ENCODE measurements around the gene SPAG6.
"Not testable (repeated sequence)": the region's sequence is repeated elsewhere in the genome, so short reads cannot be mapped to it uniquely, and the experiment has no call there.

The SPAG6 gene

GRCh38 chr10:22367471-22367870 is 22.2 kb downstream of the SPAG6 start:
- H3K27me3 Mint-ChIP-seq = no peaks in the 10 kb centered on the region
- ATAC-seq (peak; percentile 58), DNase-seq (no peak)
- no peak overlapping the region for H3K4me3 Mint-ChIP-seq
- H3K9me3 Mint-ChIP-seq = no peaks in the 10 kb centered on the region
- no peaks in the 10 kb centered on the region for H3K36me3 Mint-ChIP-seq (ENCODE audit: low read depth)
- H3K4me1 Mint-ChIP-seq = peaks cover 56% of the 10 kb centered on the region
- peak overlapping the region; percentile 13 for H3K27ac Mint-ChIP-seq

- Mint-ChIP-seq H3K27me3 (no peaks in the 10 kb centered on the region), H3K9me3 (no peaks in the 10 kb centered on the region), H3K4me3 (no peak overlapping the region), H3K36me3 (ENCODE audit: low read depth) (no peaks in the 10 kb centered on the region), H3K27ac (no peak overlapping the region), H3K4me1 (peaks cover 55% of the 10 kb centered on the region)
- DNase-seq = no peak
- no peak for ATAC-seq
Measured at GRCh38 chr10:22368402-22368801, 23.1 kb downstream of the SPAG6 start.

- DNase-seq (no peak), ATAC-seq (no peak)
- H3K4me1 Mint-ChIP-seq = peaks cover 51% of the 10 kb centered on the region
- no peaks in the 10 kb centered on the region for H3K27me3 Mint-ChIP-seq
- H3K27ac Mint-ChIP-seq = no peak overlapping the region
- no peak overlapping the region for H3K4me3 Mint-ChIP-seq
- no peaks in the 10 kb centered on the region for H3K9me3 Mint-ChIP-seq
- H3K36me3 Mint-ChIP-seq (ENCODE audit: low read depth) = no peaks in the 10 kb centered on the region
Measured at GRCh38 chr10:22368981-22369380, 23.7 kb downstream of the SPAG6 start.

GRCh38 chr10:22369434-22370072 is 24.3 kb downstream of the SPAG6 start:
- Mint-ChIP-seq H3K27me3 (no peaks in the 10 kb centered on the region), H3K4me1 (peaks cover 50% of the 10 kb centered on the region), H3K27ac (no peak overlapping the region), H3K9me3 (no peaks in the 10 kb centered on the region), H3K36me3 (ENCODE audit: low read depth) (no peaks in the 10 kb centered on the region), H3K4me3 (no peak overlapping the region)
- ATAC-seq = peak; percentile 66
- DNase-seq = no peak

- no peak overlapping the region for H3K4me3 Mint-ChIP-seq
- H3K27me3 Mint-ChIP-seq = peaks cover 5% of the 10 kb centered on the region
- H3K4me1 Mint-ChIP-seq = peaks cover 47% of the 10 kb centered on the region
- no peaks in the 10 kb centered on the region for H3K36me3 Mint-ChIP-seq (ENCODE audit: low read depth)
- no peak for ATAC-seq
- no peak overlapping the region for H3K27ac Mint-ChIP-seq
- H3K9me3 Mint-ChIP-seq = no peaks in the 10 kb centered on the region
- no peak for DNase-seq
Measured at GRCh38 chr10:22370320-22370719, 25.0 kb downstream of the SPAG6 start.

GRCh38 chr10:22372298-22372697 is 27.0 kb downstream of the SPAG6 start:
- no peak for DNase-seq
- Mint-ChIP-seq H3K27me3 (peaks cover 5% of the 10 kb centered on the region), H3K27ac (no peak overlapping the region), H3K4me1 (peaks cover 30% of the 10 kb centered on the region), H3K4me3 (no peak overlapping the region), H3K9me3 (no peaks in the 10 kb centered on the region), H3K36me3 (ENCODE audit: low read depth) (no peaks in the 10 kb centered on the region)
- no peak for ATAC-seq

GRCh38 chr10:22372917-22373316 is 27.6 kb downstream of the SPAG6 start:
- Mint-ChIP-seq H3K4me3 (no peak overlapping the region), H3K4me1 (peaks cover 24% of the 10 kb centered on the region), H3K27me3 (peaks cover 5% of the 10 kb centered on the region), H3K9me3 (no peaks in the 10 kb centered on the region), H3K36me3 (ENCODE audit: low read depth) (no peaks in the 10 kb centered on the region), H3K27ac (no peak overlapping the region)
- DNase-seq = no peak
- no peak for ATAC-seq

GRCh38 chr10:22374489-22375126 is 29.3 kb downstream of the SPAG6 start:
- DNase-seq (no peak), ATAC-seq (no peak)
- H3K4me3 Mint-ChIP-seq = no peak overlapping the region
- no peaks in the 10 kb centered on the region for H3K9me3 Mint-ChIP-seq
- peaks cover 5% of the 10 kb centered on the region for H3K27me3 Mint-ChIP-seq
- H3K4me1 Mint-ChIP-seq = peaks cover 26% of the 10 kb centered on the region
- no peaks in the 10 kb centered on the region for H3K36me3 Mint-ChIP-seq (ENCODE audit: low read depth)
- no peak overlapping the region for H3K27ac Mint-ChIP-seq

- H3K27me3 Mint-ChIP-seq = peaks cover 5% of the 10 kb centered on the region
- H3K27ac Mint-ChIP-seq = peak overlapping the region; percentile 63
- peaks cover 23% of the 10 kb centered on the region for H3K4me1 Mint-ChIP-seq
- DNase-seq = peak; percentile 58
- peak; percentile 99 for ATAC-seq
- H3K4me3 Mint-ChIP-seq = peak overlapping the region; percentile 19
- no peaks in the 10 kb centered on the region for H3K9me3 Mint-ChIP-seq
- no peaks in the 10 kb centered on the region for H3K36me3 Mint-ChIP-seq (ENCODE audit: low read depth)
Measured at GRCh38 chr10:22379059-22379458, 33.8 kb downstream of the SPAG6 start.

- no peak overlapping the region for H3K4me3 Mint-ChIP-seq
- no peaks in the 10 kb centered on the region for H3K36me3 Mint-ChIP-seq (ENCODE audit: low read depth)
- H3K27ac Mint-ChIP-seq = no peak overlapping the region
- H3K9me3 Mint-ChIP-seq = no peaks in the 10 kb centered on the region
- H3K27me3 Mint-ChIP-seq = no peaks in the 10 kb centered on the region
- ATAC-seq = no peak
- H3K4me1 Mint-ChIP-seq = peaks cover 19% of the 10 kb centered on the region
- no peak for DNase-seq
Measured at GRCh38 chr10:22381262-22381661, 36.0 kb downstream of the SPAG6 start.

- Mint-ChIP-seq H3K4me1 (peaks cover 2% of the 10 kb centered on the region), H3K9me3 (no peaks in the 10 kb centered on the region), H3K27me3 (no peaks in the 10 kb centered on the region), H3K4me3 (no peak overlapping the region), H3K27ac (no peak overlapping the region), H3K36me3 (ENCODE audit: low read depth) (no peaks in the 10 kb centered on the region)
- DNase-seq (no peak), ATAC-seq (no peak)
Measured at GRCh38 chr10:22386503-22386902, 41.2 kb downstream of the SPAG6 start.

GRCh38 chr10:22389856-22390589 is 44.7 kb downstream of the SPAG6 start:
- H3K9me3 Mint-ChIP-seq = no peaks in the 10 kb centered on the region
- no peaks in the 10 kb centered on the region for H3K27me3 Mint-ChIP-seq
- no peaks in the 10 kb centered on the region for H3K36me3 Mint-ChIP-seq (ENCODE audit: low read depth)
- no peak for DNase-seq
- no peaks in the 10 kb centered on the region for H3K4me1 Mint-ChIP-seq
- H3K4me3 Mint-ChIP-seq = no peak overlapping the region
- no peak overlapping the region for H3K27ac Mint-ChIP-seq
- ATAC-seq = no peak

GRCh38 chr10:22391600-22391999 is 46.3 kb downstream of the SPAG6 start:
- Mint-ChIP-seq H3K27me3 (peaks cover 5% of the 10 kb centered on the region), H3K4me3 (no peak overlapping the region), H3K4me1 (no peaks in the 10 kb centered on the region), H3K36me3 (ENCODE audit: low read depth) (no peaks in the 10 kb centered on the region), H3K27ac (no peak overlapping the region), H3K9me3 (no peaks in the 10 kb centered on the region)
- ATAC-seq = no peak
- no peak for DNase-seq

GRCh38 chr10:22396195-22396594 is 50.9 kb downstream of the SPAG6 start:
- H3K4me1 Mint-ChIP-seq; ATAC-seq; H3K36me3 Mint-ChIP-seq (ENCODE audit: low read depth); H3K27me3 Mint-ChIP-seq; DNase-seq; H3K4me3 Mint-ChIP-seq; H3K9me3 Mint-ChIP-seq; H3K27ac Mint-ChIP-seq: not testable (repeated sequence)

- H3K4me3 Mint-ChIP-seq; H3K9me3 Mint-ChIP-seq; ATAC-seq; DNase-seq; H3K36me3 Mint-ChIP-seq (ENCODE audit: low read depth); H3K4me1 Mint-ChIP-seq; H3K27ac Mint-ChIP-seq: not testable (repeated sequence)
- H3K27me3 Mint-ChIP-seq = peaks cover 18% of the 10 kb centered on the region
Measured at GRCh38 chr10:22406916-22407315, 61.6 kb downstream of the SPAG6 start.

All from activated naive CD8-positive, alpha-beta T cell treated with anti-CD3 and anti-CD28 coated beads, Interleukin-2, amount 50 U/mL, for 24 hours (primary cell).